ENCODE measurements around the gene FURIN.

GRCh38 chr15:90877996-90878395 is 9.6 kb downstream of the FURIN start:
- TF ChIP-seq CTCF (IDR thresholded peaks at IDR 0.05; ENCODE audit: poor library complexity), result no peak
- no peak for TF ChIP-seq EZH2 (IDR thresholded peaks at IDR 0.05; ENCODE audit: borderline replicate concordance)
